NT2/D1 (cell line): ENCODE measurements around the gene YWHAE.
"Not testable (repeated sequence)": the region's sequence is repeated elsewhere in the genome, so short reads cannot be mapped to it uniquely, and the experiment has no call there.

Experiments used
- DNase-seq: peaks from one replicate; pipeline ENCODE4 v3.0.0-alpha.2; 2011; ENCODE audit warnings: low read depth, low spot score
- H3K27me3 ChIP-seq: 2 replicates; pipeline ENCODE4 v1.6.0; 2011; ENCODE audit warnings: mild to moderate bottlenecking; ENCODE audit not compliant: insufficient read length, insufficient read depth
- H3K36me3 ChIP-seq: 2 replicates; pipeline ENCODE4 v1.6.1; 2011; ENCODE audit warnings: mild to moderate bottlenecking, low read length, mixed read lengths; ENCODE audit not compliant: insufficient read depth, insufficient read length
- H3K4me1 ChIP-seq: 2 replicates; pipeline ENCODE4 v1.5.1; 2011; ENCODE audit not compliant: insufficient read depth, insufficient read length
- H3K4me3 ChIP-seq: 2 replicates; pipeline ENCODE4 v1.5.1; 2011; ENCODE audit warnings: low read depth; ENCODE audit not compliant: insufficient read length
- H3K9ac ChIP-seq: 2 replicates; pipeline ENCODE4 v1.6.0; 2011; ENCODE audit warnings: low read depth; ENCODE audit not compliant: insufficient read length
- H3K9me3 ChIP-seq: 2 replicates; pipeline ENCODE4 v1.5.1; 2011; ENCODE audit warnings: mild to moderate bottlenecking, low read length; ENCODE audit not compliant: insufficient read depth
- SUZ12 ChIP-seq: IDR thresholded peaks from 2 replicates; pipeline ENCODE4 v1.6.1; 2011; ENCODE audit not compliant: insufficient read length, insufficient read depth; ENCODE audit errors: extremely low read depth
- YY1 ChIP-seq: IDR thresholded peaks from 2 replicates; pipeline ENCODE4 v1.6.1; 2011; ENCODE audit not compliant: insufficient read length, insufficient read depth
- ZNF274 ChIP-seq: IDR thresholded peaks from 2 replicates; pipeline ENCODE4 v1.6.1; 2011; ENCODE audit warnings: mild to moderate bottlenecking, low read depth, low read length

YWHAE gene

GRCh38 chr17:1313270-1314005 is 86.6 kb downstream of the YWHAE start:
- no peaks in the 10 kb centered on the region for H3K9me3 ChIP-seq
- peaks cover 2% of the 10 kb centered on the region for H3K4me1 ChIP-seq
- no peak overlapping the region for H3K4me3 ChIP-seq
- H3K9ac ChIP-seq = no peak overlapping the region
- H3K36me3 ChIP-seq = no peaks in the 10 kb centered on the region
- TF ChIP-seq SUZ12 (no peak), YY1 (no peak), ZNF274 (no peak)
- H3K27me3 ChIP-seq = peaks cover 16% of the 10 kb centered on the region
- no peak for DNase-seq

GRCh38 chr17:1312261-1312870 is 87.7 kb downstream of the YWHAE start:
- H3K36me3 ChIP-seq = no peaks in the 10 kb centered on the region
- TF ChIP-seq YY1 (no peak), SUZ12 (no peak), ZNF274 (no peak)
- H3K9ac ChIP-seq = no peak overlapping the region
- H3K4me3 ChIP-seq = no peak overlapping the region
- peaks cover 2% of the 10 kb centered on the region for H3K4me1 ChIP-seq
- peak; percentile 8 for DNase-seq
- no peaks in the 10 kb centered on the region for H3K9me3 ChIP-seq
- H3K27me3 ChIP-seq = peaks cover 22% of the 10 kb centered on the region

- H3K9me3 ChIP-seq, H3K4me3 ChIP-seq, DNase-seq, H3K9ac ChIP-seq, H3K4me1 ChIP-seq, H3K36me3 ChIP-seq: not testable (repeated sequence)
- peaks cover 21% of the 10 kb centered on the region for H3K27me3 ChIP-seq
Observed at GRCh38 chr17:1307829-1308228, 92.2 kb downstream of the YWHAE start.

- Histone ChIP-seq H3K4me3 (no peak overlapping the region), H3K9me3 (no peaks in the 10 kb centered on the region), H3K9ac (no peak overlapping the region), H3K4me1 (no peaks in the 10 kb centered on the region), H3K36me3 (no peaks in the 10 kb centered on the region), H3K27me3 (peaks cover 10% of the 10 kb centered on the region)
- TF ChIP-seq YY1 = no peak
- no peak for TF ChIP-seq SUZ12
- TF ChIP-seq ZNF274 = no peak
- DNase-seq = no peak
Observed at GRCh38 chr17:1304962-1305563, 95.0 kb downstream of the YWHAE start.

GRCh38 chr17:1304522-1304921 is 95.5 kb downstream of the YWHAE start:
- Histone ChIP-seq H3K36me3 (no peaks in the 10 kb centered on the region), H3K27me3 (peaks cover 11% of the 10 kb centered on the region), H3K9me3 (no peaks in the 10 kb centered on the region), H3K9ac (no peak overlapping the region), H3K4me1 (no peaks in the 10 kb centered on the region), H3K4me3 (no peak overlapping the region)
- DNase-seq = no peak
- no peak for TF ChIP-seq SUZ12
- no peak for TF ChIP-seq YY1
- no peak for TF ChIP-seq ZNF274

- no peak for TF ChIP-seq ZNF274
- no peak for TF ChIP-seq SUZ12
- TF ChIP-seq YY1 = no peak
- H3K9ac ChIP-seq = no peak overlapping the region
- peaks cover 21% of the 10 kb centered on the region for H3K27me3 ChIP-seq
- peaks cover 15% of the 10 kb centered on the region for H3K4me1 ChIP-seq
- no peak overlapping the region for H3K4me3 ChIP-seq
- H3K36me3 ChIP-seq = no peaks in the 10 kb centered on the region
- no peaks in the 10 kb centered on the region for H3K9me3 ChIP-seq
- no peak for DNase-seq
Observed at GRCh38 chr17:1302761-1303160, 97.3 kb downstream of the YWHAE start.

- H3K4me3 ChIP-seq = no peak overlapping the region
- no peak overlapping the region for H3K9ac ChIP-seq
- no peaks in the 10 kb centered on the region for H3K9me3 ChIP-seq
- peaks cover 15% of the 10 kb centered on the region for H3K4me1 ChIP-seq
- H3K27me3 ChIP-seq = peaks cover 19% of the 10 kb centered on the region
- H3K36me3 ChIP-seq = no peaks in the 10 kb centered on the region
- no peak for TF ChIP-seq SUZ12
- no peak for TF ChIP-seq ZNF274
- TF ChIP-seq YY1 = no peak
- DNase-seq = no peak
Observed at GRCh38 chr17:1301546-1301945, 98.5 kb downstream of the YWHAE start.
